Activated CD8-positive, alpha-beta memory T cell treated with anti-CD3 and anti-CD28 coated beads for 4 hours (primary cell): ENCODE data around the gene PLXNB1.
A peak's percentile ranks its signal among the peaks of the same experiment; 100 is the strongest.
"Not testable (repeated sequence)": the region's sequence is repeated elsewhere in the genome, so short reads cannot be mapped to it uniquely, and the experiment has no call there.

Experiments used
- DNase-seq, 2 donors: peaks; one replicate each; pipeline ENCODE4 v3.0.0-alpha.2; 2020; ENCODE audit warnings: low read depth in 2 of 2

Gene PLXNB1

DNA sequence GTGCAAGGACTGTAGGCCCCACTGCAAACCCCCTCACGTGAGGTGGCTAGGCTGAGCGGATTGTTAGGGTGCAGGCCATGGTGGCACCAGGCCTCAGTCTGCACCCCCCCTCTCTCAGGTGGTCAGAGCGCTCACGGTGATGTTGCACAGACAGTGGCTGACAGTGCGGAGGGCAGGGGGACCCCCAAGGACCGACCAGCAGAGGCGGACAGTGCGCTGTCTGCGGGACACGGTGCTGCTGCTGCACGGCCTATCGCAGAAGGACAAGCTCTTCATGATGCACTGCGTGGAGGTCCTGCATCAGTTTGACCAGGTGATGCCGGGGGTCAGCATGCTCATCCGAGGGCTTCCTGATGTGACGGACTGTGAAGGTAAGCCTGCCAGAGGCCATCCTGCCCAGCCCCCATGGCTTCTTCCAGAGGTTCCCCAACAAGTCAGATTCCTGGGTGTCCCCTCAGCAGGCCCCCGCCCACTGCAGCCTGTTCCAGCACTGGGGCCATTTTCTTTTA, 34.9 kb upstream of the PLXNB1 start:
- no peak for DNase-seq

- no peak for DNase-seq
Observed at GRCh38 chr3:48463703-48464102, 33.8 kb upstream of the PLXNB1 start.

- DNase-seq: not testable (repeated sequence)
Observed at GRCh38 chr3:48461767-48462166, 31.9 kb upstream of the PLXNB1 start.

- DNase-seq: no peak
Observed at GRCh38 chr3:48460517-48460902, 30.6 kb upstream of the PLXNB1 start.

- no peak for DNase-seq
Observed at GRCh38 chr3:48459773-48460516, 30.1 kb upstream of the PLXNB1 start.

DNA sequence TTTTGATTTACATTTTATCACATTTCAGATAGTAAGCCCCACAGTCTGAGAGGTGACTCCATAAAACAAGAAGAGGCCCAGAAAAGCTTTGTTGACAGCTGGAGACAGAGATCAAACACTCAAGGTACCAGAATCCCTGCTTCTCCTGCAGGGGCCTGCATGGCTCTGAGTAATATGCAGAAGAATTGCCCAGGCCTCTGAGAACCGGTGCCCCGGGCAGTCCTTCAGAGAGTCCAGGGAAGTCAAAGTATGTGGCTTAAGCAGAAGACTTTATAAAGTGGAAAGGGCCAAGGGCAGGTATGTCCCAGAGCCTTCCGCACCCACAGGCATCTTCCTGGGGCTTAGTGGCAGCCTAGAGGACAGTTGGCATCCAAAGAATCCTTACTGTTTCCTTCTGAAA, 29.4 kb upstream of the PLXNB1 start:
- no peak for DNase-seq

DNA sequence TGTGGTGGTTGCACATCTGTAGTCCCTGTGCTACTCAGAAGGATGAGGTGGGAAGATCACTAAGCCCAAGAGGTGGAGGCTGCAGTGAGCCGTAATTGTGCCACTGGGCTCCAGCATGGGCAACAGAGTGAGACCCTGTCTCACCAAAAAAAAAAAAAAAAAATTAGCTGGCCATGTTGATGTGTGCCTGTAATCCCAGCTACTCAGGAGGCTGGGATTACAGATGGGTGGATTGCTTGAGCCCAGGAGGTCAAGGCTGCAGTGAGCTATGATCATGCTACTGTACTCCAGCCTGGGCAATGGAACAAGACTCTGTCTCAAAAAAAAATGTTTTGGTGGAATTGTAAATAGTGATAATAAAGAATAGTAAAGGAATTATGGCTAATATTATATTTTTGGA, 26.6 kb upstream of the PLXNB1 start:
- no peak for DNase-seq

DNA sequence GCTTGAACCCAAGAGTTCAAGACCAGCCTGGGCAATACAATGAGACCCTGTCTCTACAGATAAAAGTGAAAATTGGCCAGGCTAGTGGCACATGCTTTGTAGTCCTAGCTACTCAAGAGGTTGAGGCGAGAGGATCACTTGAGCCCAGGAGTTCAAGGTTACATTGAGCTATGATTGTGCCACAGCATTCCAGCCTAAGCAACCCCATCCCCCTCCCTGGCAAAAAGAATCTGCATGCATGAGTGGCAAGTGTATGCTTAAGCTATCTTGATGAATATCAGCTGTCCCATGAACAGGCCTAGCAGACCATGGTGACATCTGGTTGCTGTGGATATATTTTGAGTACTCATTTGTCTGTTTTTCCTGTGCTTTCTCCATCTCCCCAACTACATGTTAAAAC, 21.4 kb upstream of the PLXNB1 start:
- DNase-seq: no peak

GRCh38 chr3:48446425-48447193, 16.7 kb upstream of the PLXNB1 start, which contains the start of gene ATRIP:
Gene ATRIP (plus strand): TSS chr3:48446737. CDS start chr3:48446846, 109 bp downstream.
- DNase-seq: peak; percentile 73 to 76

- DNase-seq: no peak
Observed at GRCh38 chr3:48446043-48446424, 16.1 kb upstream of the PLXNB1 start.

DNA sequence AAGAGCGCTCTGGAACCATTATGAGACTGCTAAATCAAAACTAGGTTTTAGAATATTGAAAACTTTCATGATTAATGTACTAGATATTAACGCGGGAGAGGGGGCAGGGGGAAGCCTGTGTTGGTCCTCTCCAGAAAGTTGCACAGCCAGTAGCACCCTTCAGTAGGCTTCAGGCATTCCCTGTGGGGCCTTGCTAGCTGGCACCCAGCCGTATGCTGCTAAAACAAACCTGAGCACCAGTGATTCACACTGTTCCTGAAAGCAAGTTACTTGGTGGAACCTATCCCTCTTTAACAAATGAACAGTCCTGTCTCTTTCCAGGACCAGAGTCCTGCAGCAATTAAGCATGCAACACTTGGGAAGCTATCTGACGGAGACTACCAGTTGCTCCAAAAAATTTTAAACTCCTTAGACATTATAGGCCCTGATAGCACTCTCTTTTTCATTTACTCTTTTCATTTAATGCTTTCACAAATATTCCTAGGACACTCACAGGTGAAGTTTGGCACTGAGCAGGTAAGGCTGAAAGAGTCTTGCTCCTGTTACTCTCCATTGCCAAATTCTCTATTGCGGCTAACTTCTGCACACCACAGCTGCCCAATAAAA, 15.5 kb upstream of the PLXNB1 start:
- DNase-seq: no peak

DNA sequence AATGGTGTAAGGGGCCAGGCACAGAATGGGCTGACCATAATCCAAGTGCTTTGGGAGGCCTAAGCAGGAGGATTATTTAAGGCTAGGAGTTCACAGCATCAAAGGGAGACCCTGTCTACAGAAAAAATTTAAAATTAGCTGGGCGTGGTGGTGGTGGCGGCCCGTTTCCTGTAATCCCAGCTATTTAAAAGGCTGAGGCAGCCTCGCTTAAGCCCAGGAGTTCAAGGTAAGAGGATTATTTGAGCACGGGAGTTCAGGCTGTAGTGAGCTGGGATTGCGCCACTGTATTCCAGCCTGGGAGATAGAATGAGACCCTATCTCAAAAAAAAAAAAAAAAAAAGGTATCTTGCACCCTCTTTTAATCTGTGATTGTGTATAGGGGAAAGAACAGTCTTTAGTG, 12.1 kb upstream of the PLXNB1 start:
- DNase-seq: no peak

DNA sequence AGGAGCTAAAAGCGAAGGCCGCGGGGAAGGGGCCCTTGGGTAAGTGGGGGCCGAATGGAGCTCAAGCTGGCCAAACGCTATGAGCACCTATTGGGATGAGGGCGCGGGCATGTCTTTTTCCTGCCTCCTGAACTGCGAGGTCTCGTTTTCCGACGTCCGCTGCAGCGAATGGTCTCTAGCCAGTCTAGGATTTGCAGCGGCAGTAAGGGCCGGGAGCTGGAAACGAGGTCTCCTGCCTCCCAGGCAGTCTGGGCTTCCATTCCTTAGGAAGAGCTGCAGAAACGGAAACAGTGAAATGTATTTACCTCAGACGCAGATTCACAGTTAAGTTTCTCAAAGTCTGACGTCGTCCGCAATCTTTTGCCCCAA, 10.7 kb upstream of the PLXNB1 start:
- no peak for DNase-seq

- peak; percentile 97 to 98 for DNase-seq
Observed at GRCh38 chr3:48439820-48440589, 10.1 kb upstream of the PLXNB1 start, which contains the start of the genes CCDC51 and TMA7. Gene CCDC51 (minus strand): TSS chr3:48440119. CDS start chr3:48435128, 4,991 bp downstream. Gene TMA7 (plus strand): TSS chr3:48440257. CDS start chr3:48440297, 40 bp downstream.

DNA sequence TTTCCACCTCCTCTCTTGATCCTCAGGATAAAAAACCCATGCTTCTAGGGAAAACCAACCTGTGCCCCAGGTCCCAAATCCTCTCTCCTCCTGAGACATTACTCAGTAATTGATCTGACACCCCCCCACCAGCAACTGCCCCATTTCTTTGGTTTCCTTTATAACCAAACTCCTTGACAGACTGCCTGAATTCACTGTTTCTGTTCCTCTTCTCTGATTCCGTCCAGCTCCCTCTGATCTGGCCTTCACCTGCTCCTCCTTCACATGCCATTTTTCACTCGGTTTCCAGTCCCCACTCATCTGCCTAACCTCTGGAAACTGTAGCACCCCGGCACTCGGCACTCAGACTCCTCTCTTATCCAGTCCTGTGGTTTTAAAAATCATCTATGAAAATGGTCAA, 7.9 kb upstream of the PLXNB1 start:
- no peak for DNase-seq

DNA sequence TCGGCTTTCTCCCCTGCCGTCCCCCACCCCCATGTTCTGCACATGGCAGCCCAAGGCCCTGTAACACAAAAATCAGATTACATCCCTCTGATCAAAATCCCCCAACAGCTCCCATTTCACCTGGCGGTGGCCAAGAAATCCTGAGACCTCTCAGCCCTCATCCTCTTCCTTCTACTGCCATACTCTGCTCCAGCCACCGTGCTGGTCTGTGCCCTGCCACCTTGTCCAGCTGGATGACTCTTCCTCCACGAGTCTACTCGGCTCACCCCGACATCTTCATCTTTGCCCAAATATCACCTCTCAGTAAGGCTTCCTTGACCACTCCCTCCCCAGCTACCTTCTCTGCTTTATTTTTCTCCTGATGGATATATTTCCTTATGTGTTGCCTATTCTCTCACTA, 7.0 kb upstream of the PLXNB1 start:
- DNase-seq: no peak

DNA sequence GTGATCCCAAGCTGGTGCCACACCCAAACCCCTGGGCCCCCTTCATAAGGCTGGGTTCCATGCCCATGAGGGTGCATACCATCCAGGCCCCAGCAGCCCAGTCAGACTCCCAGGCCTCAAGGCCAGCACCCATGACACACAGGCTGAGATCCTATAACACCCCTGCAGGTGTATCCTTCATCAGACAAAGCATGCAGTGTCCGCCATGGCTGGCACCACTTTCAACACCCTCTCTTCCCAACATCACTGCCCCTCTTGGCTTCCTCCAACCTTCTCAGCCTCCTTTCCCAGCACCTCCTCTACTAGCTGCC, 6.5 kb upstream of the PLXNB1 start:
- no peak for DNase-seq

- DNase-seq: peak; percentile 73 to 74
Observed at GRCh38 chr3:48435774-48436476, 6.0 kb upstream of the PLXNB1 start.

DNA sequence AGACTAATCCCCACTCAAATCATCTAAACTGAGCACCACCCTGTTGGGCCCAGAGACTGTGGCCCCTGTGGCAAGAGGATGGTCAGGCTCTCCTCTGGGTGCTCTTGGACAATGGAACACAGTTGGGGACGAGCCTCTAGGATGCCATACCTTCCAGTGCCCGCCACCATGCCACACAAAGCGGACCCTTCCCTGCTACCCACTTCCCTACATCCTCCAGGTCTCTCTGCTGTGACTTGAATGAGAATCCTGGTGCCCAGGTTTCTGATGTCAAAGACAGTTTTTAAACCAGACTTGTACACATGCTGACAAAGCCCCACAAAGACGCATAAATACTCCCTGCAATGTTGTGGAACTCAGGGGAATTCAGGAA, 5.3 kb upstream of the PLXNB1 start:
- DNase-seq: no peak

DNA sequence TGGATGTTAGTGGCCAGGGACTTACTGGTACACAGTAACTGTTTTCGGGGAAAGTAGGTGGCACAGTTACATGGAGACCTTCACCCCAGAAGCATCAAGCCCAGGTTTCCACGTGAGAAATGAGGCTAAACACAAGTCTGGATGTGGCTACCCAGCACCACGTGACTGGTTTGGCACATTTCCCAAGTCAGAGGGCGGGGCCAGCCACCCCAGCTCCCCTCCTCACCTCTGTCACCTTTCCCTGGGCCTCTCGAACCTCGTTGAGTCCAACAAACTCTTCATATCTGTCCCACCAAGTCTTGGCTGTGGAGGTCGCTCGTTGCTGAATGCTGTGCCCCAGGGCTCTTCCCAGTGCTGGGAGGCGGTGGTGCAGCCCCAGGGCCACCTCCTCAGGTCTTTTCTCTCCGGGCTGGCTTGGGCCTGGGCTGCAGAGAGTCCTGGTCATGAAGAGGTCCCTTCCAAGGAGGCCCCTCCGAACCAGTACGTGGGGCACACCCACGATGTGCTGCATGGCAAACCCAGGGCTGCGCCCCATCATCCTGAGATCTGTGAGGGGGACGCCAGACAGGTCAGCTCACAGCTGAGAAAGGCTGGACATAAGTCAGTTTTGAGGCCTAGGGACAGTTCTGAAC, 4.8 kb upstream of the PLXNB1 start:
- DNase-seq: no peak
